Superior temporal gyrus (tissue), 1 donor: ENCODE results near the gene CMTM2.
"Not testable (repeated sequence)": the region's sequence is repeated elsewhere in the genome, so short reads cannot be mapped to it uniquely, and the experiment has no call there.

Source experiments
- DNase-seq: peaks from one replicate; pipeline ENCODE4 v3.0.0-alpha.2; 2016; ENCODE audit errors: extremely low spot score

The CMTM2 gene

GRCh38 chr16:66605979-66606751 lies 26.9 kb downstream of the CMTM2 start:
- no peak for DNase-seq

- DNase-seq: peak; percentile 82
Observed at GRCh38 chr16:66608241-66609138, 29.2 kb downstream of the CMTM2 start.

- no peak for DNase-seq
Observed at GRCh38 chr16:66609139-66609510, 29.9 kb downstream of the CMTM2 start.

- no peak for DNase-seq
Observed at GRCh38 chr16:66610111-66610820, 31.0 kb downstream of the CMTM2 start.

GRCh38 chr16:66611911-66612310 lies 32.6 kb downstream of the CMTM2 start:
- DNase-seq: not testable (repeated sequence)

- peak; percentile 21 for DNase-seq
Observed at GRCh38 chr16:66612422-66612821, 33.2 kb downstream of the CMTM2 start.

- no peak for DNase-seq
Observed at GRCh38 chr16:66614161-66614802, 35.0 kb downstream of the CMTM2 start.

GRCh38 chr16:66616169-66616568 lies 36.9 kb downstream of the CMTM2 start:
- DNase-seq: no peak

GRCh38 chr16:66616592-66616991 lies 37.3 kb downstream of the CMTM2 start:
- DNase-seq: no peak

GRCh38 chr16:66617010-66617434 lies 37.8 kb downstream of the CMTM2 start:
- no peak for DNase-seq

- no peak for DNase-seq
Observed at GRCh38 chr16:66617728-66618127, 38.5 kb downstream of the CMTM2 start.

GRCh38 chr16:66618588-66619375 lies 39.5 kb downstream of the CMTM2 start:
- no peak for DNase-seq

GRCh38 chr16:66619534-66620428 lies 40.5 kb downstream of the CMTM2 start:
- no peak for DNase-seq

GRCh38 chr16:66620429-66620795 lies 41.1 kb downstream of the CMTM2 start:
- DNase-seq: no peak

GRCh38 chr16:66621973-66622372 lies 42.7 kb downstream of the CMTM2 start:
- DNase-seq: no peak

GRCh38 chr16:66622863-66623262 lies 43.6 kb downstream of the CMTM2 start:
- no peak for DNase-seq

GRCh38 chr16:66623755-66624154 lies 44.5 kb downstream of the CMTM2 start:
- no peak for DNase-seq

- DNase-seq: not testable (repeated sequence)
Observed at GRCh38 chr16:66627611-66628378, 48.5 kb downstream of the CMTM2 start.

GRCh38 chr16:66629856-66630255 lies 50.6 kb downstream of the CMTM2 start:
- DNase-seq: no peak
